Loucy (cell line): ENCODE results near the gene TRAPPC1.

Experiments
- CTCF ChIP-seq: fragments of 200-600 bp; sonication (generic); conservative IDR thresholded peaks from 2 replicates; pipeline ENCODE4 v1.5.1; 2014; ENCODE audit warnings: mild to moderate bottlenecking, antibody characterized with exemption, low read length
- EZH2phosphoT487 ChIP-seq: fragments of 200-600 bp; IDR thresholded peaks from 2 replicates; pipeline ENCODE4 v1.6.1; 2018; ENCODE audit warnings: antibody characterized with exemption, mild to moderate bottlenecking, moderate library complexity, borderline replicate concordance

GRCh38 chr17:7959503-7960253 lies 27.9 kb upstream of the TRAPPC1 start:
- no peak for TF ChIP-seq CTCF
- no peak for TF ChIP-seq EZH2phosphoT487
